ENCODE results near the gene ANKRD53.

ANKRD53 gene

DNA sequence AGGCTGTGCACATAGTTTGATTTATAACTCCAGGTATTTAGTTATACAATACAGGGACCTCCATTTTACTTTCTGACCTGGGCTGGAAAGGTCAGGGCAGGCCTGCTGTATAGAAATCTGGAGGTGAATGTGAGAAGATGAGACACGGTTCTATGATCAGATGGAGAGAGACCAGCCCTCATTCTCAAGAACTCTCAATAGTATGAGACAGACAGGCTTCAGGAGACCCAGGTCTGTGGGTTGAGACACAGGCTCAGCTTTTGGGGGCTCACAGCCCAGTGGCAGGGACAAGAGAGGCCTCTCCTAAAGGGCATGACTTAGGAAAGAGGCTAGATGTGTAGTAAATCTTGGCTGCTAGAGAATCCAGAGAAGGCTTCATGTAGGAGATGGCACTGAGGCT is 43.4 kb upstream of the ANKRD53 start:
- Histone ChIP-seq H3K27ac (ENCODE audit: poor library complexity, severe bottlenecking) (no peak overlapping the region), H3K4me3 (ENCODE audit: severe bottlenecking) (no peak overlapping the region), H3K9me3 (ENCODE audit: severe bottlenecking) (no peaks in the 10 kb centered on the region), H3K36me3 (ENCODE audit: low read depth) (no peaks in the 10 kb centered on the region), H3K27me3 (ENCODE audit: insufficient read depth, poor library complexity, severe bottlenecking) (no peaks in the 10 kb centered on the region), H3K4me1 (ENCODE audit: insufficient read depth, poor library complexity, severe bottlenecking) (no peaks in the 10 kb centered on the region)
- no peak for TF ChIP-seq CTCF (IDR thresholded peaks at IDR 0.05; ENCODE audit: poor library complexity, severe bottlenecking)
- ATAC-seq (ENCODE audit: low read depth) (no peak), DNase-seq (ENCODE audit: low spot score) (no peak)

DNA sequence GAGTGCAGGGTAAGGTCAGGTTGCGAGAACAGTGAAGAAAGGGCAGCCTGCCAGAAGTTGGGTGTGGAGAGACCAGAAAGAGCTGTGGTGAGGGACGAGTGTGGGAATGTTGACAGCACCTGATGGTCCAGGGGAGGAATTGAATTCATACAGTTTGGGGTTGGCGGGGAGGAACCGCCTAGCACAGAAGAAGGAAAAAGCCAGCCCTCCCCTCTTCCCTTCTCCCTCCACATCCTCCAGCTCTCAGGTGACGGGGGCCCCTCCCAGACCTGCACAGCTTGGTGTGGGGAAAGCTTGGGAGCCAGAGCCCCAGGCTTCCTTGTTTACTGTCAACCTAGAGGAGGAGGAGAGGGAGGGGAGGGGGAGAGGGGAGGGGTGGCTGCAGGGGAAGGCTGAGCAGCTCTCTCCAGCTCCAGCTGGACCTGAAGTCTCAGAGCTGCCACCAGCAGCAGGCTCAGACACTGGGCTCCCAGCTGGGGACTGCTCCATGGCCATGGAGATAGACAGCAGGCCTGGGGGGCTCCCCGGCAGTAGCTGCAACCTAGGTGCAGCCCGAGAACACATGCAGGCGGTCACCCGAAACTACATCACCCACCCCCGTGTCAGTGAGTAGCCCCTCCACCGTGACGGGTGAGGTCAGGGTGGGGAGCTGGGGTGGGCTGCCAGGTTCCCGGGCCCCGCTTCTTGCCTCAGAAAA is 42.8 kb upstream of the ANKRD53 start, which contains the start of gene ATP6V1B1:
Gene ATP6V1B1, plus strand, starts transcription at position 433 of the 697 bp plus-strand sequence. Its CDS starts 55 bp downstream, at position 488.
- no peak for TF ChIP-seq CTCF (IDR thresholded peaks at IDR 0.05; ENCODE audit: poor library complexity, severe bottlenecking)
- Histone ChIP-seq H3K4me1 (ENCODE audit: insufficient read depth, poor library complexity, severe bottlenecking) (no peaks in the 10 kb centered on the region), H3K36me3 (ENCODE audit: low read depth) (no peaks in the 10 kb centered on the region), H3K4me3 (ENCODE audit: severe bottlenecking) (no peak within 1 kb of the TSS), H3K27me3 (ENCODE audit: insufficient read depth, poor library complexity, severe bottlenecking) (no peaks in the 10 kb centered on the region), H3K9me3 (ENCODE audit: severe bottlenecking) (no peaks in the 10 kb centered on the region), H3K27ac (ENCODE audit: poor library complexity, severe bottlenecking) (no peak within 1 kb of the TSS)
- no peak for DNase-seq (ENCODE audit: low spot score)
- ATAC-seq (ENCODE audit: low read depth) = no peak

DNA sequence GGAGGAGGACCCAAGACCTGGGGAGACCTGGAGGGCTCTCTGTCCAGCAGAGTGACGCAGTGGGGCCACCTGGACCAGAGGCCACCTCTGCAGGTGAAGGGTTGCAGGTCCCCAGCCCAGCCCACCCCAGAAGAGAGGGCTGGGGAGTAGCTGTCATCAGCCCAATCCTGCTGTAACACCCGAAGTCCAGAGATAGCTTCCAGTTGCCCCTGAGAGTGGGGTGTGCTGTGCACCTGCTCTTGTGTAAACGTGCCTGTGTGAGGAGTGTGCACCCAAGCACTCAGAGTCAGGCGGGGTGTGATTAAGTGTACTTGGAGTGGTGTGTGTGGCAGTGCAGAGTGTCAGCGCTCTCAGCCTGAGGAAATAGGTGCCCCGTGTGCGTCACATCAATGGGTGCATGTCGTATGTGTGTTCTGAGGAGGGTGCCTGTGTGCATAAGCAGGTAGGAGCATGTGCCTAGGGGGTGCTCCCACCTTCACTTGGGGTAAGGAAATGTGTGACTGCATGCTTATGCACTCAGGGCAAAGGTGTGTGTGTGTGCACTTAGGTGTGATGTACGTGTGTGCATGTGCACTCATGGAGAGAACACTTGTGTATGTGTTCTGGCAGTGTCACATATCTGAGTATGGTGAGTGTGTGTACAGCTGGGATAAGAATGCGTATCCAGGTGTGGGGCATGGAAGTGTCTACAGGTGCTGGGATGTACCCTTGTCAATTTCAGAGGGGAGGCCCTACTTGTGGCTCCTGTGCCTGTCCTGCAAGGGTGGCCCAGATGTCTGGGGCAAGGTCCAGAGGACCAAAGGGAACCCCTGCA is 42.1 kb upstream of the ANKRD53 start:
- H3K9me3 ChIP-seq (ENCODE audit: severe bottlenecking) = no peaks in the 10 kb centered on the region
- no peak for DNase-seq (ENCODE audit: low spot score)
- no peak for ATAC-seq (ENCODE audit: low read depth)

DNA sequence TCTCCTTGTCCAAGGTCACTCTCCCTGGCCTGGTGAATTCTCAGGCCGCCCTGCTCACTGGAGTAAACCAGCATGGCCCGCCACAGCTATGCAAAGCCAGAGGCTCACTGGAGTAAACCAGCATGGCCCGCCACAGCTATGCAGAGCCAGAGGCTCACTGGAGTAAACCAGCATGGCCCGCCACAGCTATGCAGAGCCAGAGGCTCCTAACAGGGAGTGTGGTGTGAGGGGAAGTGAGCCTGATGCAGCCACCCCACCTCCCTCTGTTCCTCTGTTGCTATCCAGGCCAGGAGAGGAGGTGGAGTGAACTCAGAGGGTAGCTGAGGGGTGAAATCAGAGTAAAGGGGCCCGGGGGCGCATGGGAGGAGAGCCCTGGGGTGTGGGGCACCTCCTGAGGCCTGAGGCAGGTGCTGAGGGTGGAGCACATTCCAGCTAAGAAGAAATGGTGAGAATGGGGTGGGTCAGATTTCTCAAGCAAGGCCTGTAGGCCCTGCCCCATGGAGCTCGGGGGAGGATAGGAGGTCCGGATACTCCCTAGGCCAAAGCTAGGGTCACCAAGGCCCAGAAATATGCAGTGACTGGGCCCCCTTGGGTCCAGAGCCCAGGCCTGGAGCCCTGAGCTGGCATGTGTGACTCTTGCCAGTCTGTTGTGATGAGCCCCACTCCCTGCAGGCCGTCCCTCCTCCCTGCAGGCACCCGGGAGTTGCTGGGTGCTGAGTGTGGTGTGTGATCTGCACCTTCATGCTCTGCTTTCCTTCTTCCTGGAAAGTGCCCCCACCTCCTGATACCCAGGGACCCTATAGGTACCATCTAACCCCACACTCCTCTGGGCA is 41.2 kb upstream of the ANKRD53 start:
- ATAC-seq (ENCODE audit: low read depth) = 0 out of 3 replicates have a peak, but pooled peaks have one; percentile 9
- TF ChIP-seq CTCF (IDR thresholded peaks at IDR 0.05; ENCODE audit: poor library complexity, severe bottlenecking) = no peak

More for the DNA sequence above, 42.1 kb upstream of the ANKRD53 start:
- no peak overlapping the region for H3K27ac ChIP-seq (ENCODE audit: poor library complexity, severe bottlenecking)
- H3K4me3 ChIP-seq (ENCODE audit: severe bottlenecking) = no peak overlapping the region
- H3K27me3 ChIP-seq (ENCODE audit: insufficient read depth, poor library complexity, severe bottlenecking) = no peaks in the 10 kb centered on the region
- H3K36me3 ChIP-seq (ENCODE audit: low read depth) = no peaks in the 10 kb centered on the region
- no peak for TF ChIP-seq CTCF (IDR thresholded peaks at IDR 0.05; ENCODE audit: poor library complexity, severe bottlenecking)
- no peaks in the 10 kb centered on the region for H3K4me1 ChIP-seq (ENCODE audit: insufficient read depth, poor library complexity, severe bottlenecking)

More for the DNA sequence above, 41.2 kb upstream of the ANKRD53 start:
- no peaks in the 10 kb centered on the region for H3K36me3 ChIP-seq (ENCODE audit: low read depth)
- H3K27ac ChIP-seq (ENCODE audit: poor library complexity, severe bottlenecking) = no peak overlapping the region
- no peaks in the 10 kb centered on the region for H3K9me3 ChIP-seq (ENCODE audit: severe bottlenecking)
- H3K4me3 ChIP-seq (ENCODE audit: severe bottlenecking) = no peak overlapping the region
- H3K27me3 ChIP-seq (ENCODE audit: insufficient read depth, poor library complexity, severe bottlenecking) = no peaks in the 10 kb centered on the region
- DNase-seq (ENCODE audit: low spot score) = no peak
- no peaks in the 10 kb centered on the region for H3K4me1 ChIP-seq (ENCODE audit: insufficient read depth, poor library complexity, severe bottlenecking)
